HG03432 (cell line): ENCODE measurements around the gene SMARCB1.
A peak's percentile ranks its signal among the peaks of the same experiment; 100 is the strongest.

Experiments
- ATAC-seq: cut with Tn5 transposase; IDR thresholded peaks from one replicate; pipeline ENCODE4 v1.9.1; 2021; ENCODE audit warnings: mild to moderate bottlenecking, moderate library complexity; ENCODE audit not compliant: unreplicated experiment

Gene SMARCB1

GRCh38 chr22:23801238-23801821 lies 14.6 kb downstream of the SMARCB1 start:
- ATAC-seq, result peak; percentile 5

GRCh38 chr22:23801886-23802377 lies 15.2 kb downstream of the SMARCB1 start:
- no peak for ATAC-seq

- ATAC-seq, result no peak
Measured at GRCh38 chr22:23803001-23803819, 16.4 kb downstream of the SMARCB1 start.

GRCh38 chr22:23804781-23805291 lies 18.1 kb downstream of the SMARCB1 start:
- no peak for ATAC-seq

GRCh38 chr22:23806837-23807236 lies 20.1 kb downstream of the SMARCB1 start:
- no peak for ATAC-seq

- no peak for ATAC-seq
Measured at GRCh38 chr22:23812378-23812777, 25.6 kb downstream of the SMARCB1 start.

GRCh38 chr22:23815541-23816155 lies 28.9 kb downstream of the SMARCB1 start:
- ATAC-seq, result no peak

- no peak for ATAC-seq
Measured at GRCh38 chr22:23816156-23816976, 29.6 kb downstream of the SMARCB1 start.

GRCh38 chr22:23817146-23817545 lies 30.4 kb downstream of the SMARCB1 start:
- ATAC-seq, result no peak

- no peak for ATAC-seq
Measured at GRCh38 chr22:23818541-23818940, 31.8 kb downstream of the SMARCB1 start.

GRCh38 chr22:23820748-23821211 lies 34.0 kb downstream of the SMARCB1 start:
- no peak for ATAC-seq

GRCh38 chr22:23822101-23822671 lies 35.4 kb downstream of the SMARCB1 start:
- no peak for ATAC-seq

GRCh38 chr22:23823331-23823791 lies 36.6 kb downstream of the SMARCB1 start:
- ATAC-seq, result no peak

- ATAC-seq, result no peak
Measured at GRCh38 chr22:23824476-23825245, 37.9 kb downstream of the SMARCB1 start.

- ATAC-seq, result no peak
Measured at GRCh38 chr22:23825246-23825905, 38.6 kb downstream of the SMARCB1 start.

- no peak for ATAC-seq
Measured at GRCh38 chr22:23826510-23827350, 40.0 kb downstream of the SMARCB1 start.

GRCh38 chr22:23827351-23827995 lies 40.7 kb downstream of the SMARCB1 start:
- no peak for ATAC-seq
